Measurements from ENCODE around the gene MCRS1. TPM values are rescaled to one million over a fixed set of nuclear protein-coding genes. Genes with fewer than 3 reads are reported as not detected.
"Not testable (repeated sequence)": the region's sequence is repeated elsewhere in the genome, so short reads cannot be mapped to it uniquely, and the experiment has no call there.

MCRS1 gene, protein sequence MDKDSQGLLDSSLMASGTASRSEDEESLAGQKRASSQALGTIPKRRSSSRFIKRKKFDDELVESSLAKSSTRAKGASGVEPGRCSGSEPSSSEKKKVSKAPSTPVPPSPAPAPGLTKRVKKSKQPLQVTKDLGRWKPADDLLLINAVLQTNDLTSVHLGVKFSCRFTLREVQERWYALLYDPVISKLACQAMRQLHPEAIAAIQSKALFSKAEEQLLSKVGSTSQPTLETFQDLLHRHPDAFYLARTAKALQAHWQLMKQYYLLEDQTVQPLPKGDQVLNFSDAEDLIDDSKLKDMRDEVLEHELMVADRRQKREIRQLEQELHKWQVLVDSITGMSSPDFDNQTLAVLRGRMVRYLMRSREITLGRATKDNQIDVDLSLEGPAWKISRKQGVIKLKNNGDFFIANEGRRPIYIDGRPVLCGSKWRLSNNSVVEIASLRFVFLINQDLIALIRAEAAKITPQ
- 10 to 100 TPM; 94.4 to 99.7 TPM for total RNA-seq
- 10 to 100 TPM; 52.2 to 58.0 (median 56.0) TPM for polyA plus RNA-seq
- 52.2 to 118 (median 95.1) reads per million in 6 experiments for total RNA-seq

DNA sequence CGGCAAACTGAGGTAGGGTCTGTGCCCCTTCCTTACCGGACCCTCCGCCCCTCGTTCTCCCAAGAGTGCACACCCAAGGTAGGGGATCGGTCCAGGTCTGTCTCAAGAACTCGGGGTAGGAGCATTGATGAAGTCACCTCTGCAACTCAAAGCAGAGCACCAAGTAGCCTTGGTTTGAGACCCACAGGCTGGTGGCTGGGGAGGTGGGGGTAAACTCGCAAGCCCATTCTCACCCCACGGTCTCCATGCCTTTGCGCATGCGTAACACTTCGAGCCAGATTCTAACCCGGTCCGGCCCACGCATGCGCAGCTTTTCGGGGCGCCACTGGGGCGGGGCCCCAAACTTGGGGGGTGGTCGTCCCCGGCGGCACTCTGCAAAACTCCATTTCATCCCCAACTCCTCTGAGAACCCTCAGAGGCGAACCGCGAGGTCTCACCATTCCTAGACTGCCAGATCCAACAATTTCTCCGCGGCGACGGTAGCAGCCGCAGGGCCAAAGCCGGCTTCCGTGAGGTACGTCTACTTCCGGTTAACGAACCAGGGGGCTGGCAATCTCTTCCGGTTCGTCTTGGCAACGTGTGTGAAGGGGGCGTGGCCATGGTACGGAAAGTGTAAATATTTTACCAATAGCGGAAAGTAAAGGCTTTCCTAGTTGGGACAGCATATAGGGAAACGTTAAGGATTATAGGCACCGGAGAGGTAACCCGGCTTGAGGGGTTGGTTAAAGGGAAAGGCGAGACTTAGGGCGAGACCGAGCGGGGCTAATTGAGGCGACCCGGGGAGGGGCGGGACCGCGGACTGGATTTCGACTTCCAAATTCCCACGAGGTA, at the start of gene MCRS1:
TSS of gene MCRS1 (minus strand) at position 532 of the 831 bp plus-strand sequence. CDS start 1,411 bp downstream, outside the sequence.
- POLR2A ChIA-PET = interaction anchor here (0.5 to 2.0 kb wide), 15 partner anchors 9 to 1833 kb away, joined by 3 to 9 read pairs (median 3); partner anchors contain the start of genes DDX23, FMNL3, KCNH3 and POU6F1
- peak within 1 kb of the TSS; percentile 97 to 100 (median 100) for H3K27ac Mint-ChIP-seq
- ATAC-seq (peak; percentile 86 to 90), DNase-seq (peak; percentile 83 to 97 (median 87))
- H3K36me3 Mint-ChIP-seq = peaks cover 0 to 22% (median 5%) of the 10 kb centered on the region in 3 donors
- peak within 1 kb of the TSS; percentile 97 to 100 (median 98) for H3K4me3 Mint-ChIP-seq
- H3K9me3 Mint-ChIP-seq = no peaks in the 10 kb centered on the region
- H3K27me3 Mint-ChIP-seq = no peaks in the 10 kb centered on the region
- peaks cover 28 to 75% (median 68%) of the 10 kb centered on the region in 4 donors for H3K4me1 Mint-ChIP-seq

DNA sequence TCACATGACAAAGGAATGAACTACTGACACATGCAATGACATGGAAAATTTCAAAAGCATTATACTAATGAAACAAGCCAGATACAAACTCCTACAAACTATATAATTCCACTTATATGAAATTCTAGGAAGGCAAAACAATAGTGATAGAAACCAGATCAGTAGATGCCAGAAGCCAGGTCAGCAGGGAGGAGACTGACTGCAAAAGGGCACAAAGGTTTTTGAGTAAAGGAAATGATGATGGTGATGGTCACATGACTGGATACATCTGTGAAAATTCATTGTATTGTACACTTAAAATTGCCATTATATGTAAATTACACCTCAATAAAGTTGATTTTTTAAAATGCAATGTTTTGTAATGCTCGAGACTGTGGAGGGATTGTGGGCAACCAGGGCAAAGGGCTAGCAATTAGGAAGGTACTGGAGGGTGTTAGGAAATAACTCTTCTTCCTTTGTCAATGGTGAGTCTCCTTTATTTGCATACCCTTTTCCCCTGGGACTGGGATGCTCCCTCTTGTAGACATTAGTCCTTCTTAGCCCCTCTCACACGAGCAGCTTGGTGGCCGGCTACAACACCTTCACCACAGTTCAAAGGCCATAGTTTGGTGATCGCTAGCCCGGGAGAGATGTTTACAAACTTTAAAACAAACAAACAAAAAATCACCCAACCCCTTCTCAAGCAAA, 48.7 kb upstream of the MCRS1 start:
- DNase-seq (no peak), ATAC-seq (no peak)
- Mint-ChIP-seq H3K9me3 (peaks cover 0 to 2% (median 0%) of the 10 kb centered on the region in 9 donors), H3K4me1 (peaks cover 3 to 11% (median 9%) of the 10 kb centered on the region in 4 donors), H3K4me3 (peak overlapping the region in 1 of 10 donors; percentile 4), H3K27me3 (peaks cover 6 to 23% (median 10%) of the 10 kb centered on the region in 5 donors), H3K36me3 (no peaks in the 10 kb centered on the region), H3K27ac (no peak overlapping the region)
- POLR2A ChIA-PET = interaction anchor here (0.6 kb wide), 1 partner anchor 46 kb away, joined by 3 read pairs; no protein-coding TSS in a partner anchor

DNA sequence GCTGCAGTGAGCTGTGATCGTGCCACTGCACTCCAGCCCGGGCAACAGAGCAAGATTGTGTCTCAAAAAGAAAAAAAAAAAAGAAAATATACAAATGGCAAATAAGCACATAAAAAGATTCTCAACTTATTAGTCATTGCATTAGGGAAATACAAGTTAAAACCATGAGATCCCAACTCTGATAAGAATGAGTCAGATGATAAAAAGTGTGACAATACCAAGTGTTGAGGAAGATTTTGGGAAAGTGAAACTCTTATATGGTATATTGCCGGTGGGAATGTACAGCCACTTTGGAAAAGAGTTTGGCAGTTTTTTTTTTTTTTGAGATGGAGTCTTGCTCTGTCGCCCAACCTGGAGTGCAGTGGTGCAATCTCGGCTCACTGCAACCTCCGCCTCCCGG, 47.8 kb upstream of the MCRS1 start:
- H3K36me3 Mint-ChIP-seq = no peaks in the 10 kb centered on the region
- peaks cover 0 to 2% (median 0%) of the 10 kb centered on the region in 4 donors for H3K4me1 Mint-ChIP-seq
- no peak overlapping the region for H3K27ac Mint-ChIP-seq
- peaks cover 6 to 23% (median 10%) of the 10 kb centered on the region in 5 donors for H3K27me3 Mint-ChIP-seq
- peaks cover 0 to 2% (median 0%) of the 10 kb centered on the region in 9 donors for H3K9me3 Mint-ChIP-seq
- ATAC-seq = no peak
- no peak overlapping the region for H3K4me3 Mint-ChIP-seq
- DNase-seq = no peak
- POLR2A ChIA-PET = no interaction called here

DNA sequence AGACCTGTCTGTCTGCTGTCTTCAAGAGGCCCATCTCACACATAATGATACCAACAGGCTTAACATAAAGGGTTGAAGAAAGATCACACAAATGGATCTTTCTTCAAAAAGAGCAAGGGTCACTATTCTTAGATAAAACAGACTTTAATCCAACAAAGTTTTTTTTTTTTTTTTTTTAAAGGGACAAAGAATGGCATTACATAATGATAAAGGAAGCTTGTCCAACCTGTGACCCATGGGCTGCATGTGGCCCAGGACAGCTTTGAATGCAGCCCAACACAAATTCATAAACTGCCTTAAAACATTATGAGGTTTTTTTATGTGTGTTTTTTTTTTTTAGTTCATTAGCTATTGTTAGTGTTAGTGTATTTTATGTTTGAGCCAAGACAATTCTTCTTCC, 44.3 kb upstream of the MCRS1 start:
- Mint-ChIP-seq H3K9me3 (peaks cover 0 to 11% (median 3%) of the 10 kb centered on the region in 9 donors), H3K36me3 (peaks cover 0 to 6% (median 3%) of the 10 kb centered on the region in 3 donors), H3K27me3 (peaks cover 5 to 20% (median 9%) of the 10 kb centered on the region in 5 donors), H3K4me1 (peaks cover 0 to 2% (median 0%) of the 10 kb centered on the region in 4 donors), H3K27ac (no peak overlapping the region), H3K4me3 (no peak overlapping the region)
- ATAC-seq = no peak
- no peak for DNase-seq
- POLR2A ChIA-PET = interaction anchor here (0.7 to 1.1 kb wide), 3 partner anchors 10 to 43 kb away, joined by 3 to 5 read pairs (median 4); no protein-coding TSS in a partner anchor

DNA sequence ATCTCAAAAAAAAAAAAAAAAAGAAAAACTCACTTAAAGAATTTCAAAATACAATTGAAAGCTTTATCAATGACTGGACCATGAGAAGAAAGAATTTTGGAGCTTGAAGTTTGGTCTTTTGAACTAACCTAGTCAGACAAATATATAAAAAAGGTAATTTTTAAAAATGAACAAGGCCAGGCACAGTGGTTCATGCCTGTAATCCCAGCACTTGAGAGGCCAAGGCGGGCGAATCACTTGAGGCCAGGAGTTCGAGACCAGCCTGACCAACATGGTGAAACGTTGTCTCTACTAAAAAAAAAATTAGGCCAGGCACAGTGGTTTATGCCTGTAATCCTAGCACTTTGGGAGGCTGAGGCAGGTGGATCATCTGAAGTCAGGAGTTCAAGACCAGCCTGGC, 42.8 kb upstream of the MCRS1 start:
- not testable (repeated sequence) for H3K27ac Mint-ChIP-seq, H3K36me3 Mint-ChIP-seq, ATAC-seq, H3K4me1 Mint-ChIP-seq, H3K4me3 Mint-ChIP-seq, DNase-seq
- POLR2A ChIA-PET = interaction anchor here (1.3 kb wide), 1 partner anchor 11 kb away, joined by 3 read pairs; no protein-coding TSS in a partner anchor
- Mint-ChIP-seq H3K9me3 (peaks cover 0 to 11% (median 3%) of the 10 kb centered on the region in 9 donors), H3K27me3 (peaks cover 5 to 17% (median 9%) of the 10 kb centered on the region in 5 donors)

DNA sequence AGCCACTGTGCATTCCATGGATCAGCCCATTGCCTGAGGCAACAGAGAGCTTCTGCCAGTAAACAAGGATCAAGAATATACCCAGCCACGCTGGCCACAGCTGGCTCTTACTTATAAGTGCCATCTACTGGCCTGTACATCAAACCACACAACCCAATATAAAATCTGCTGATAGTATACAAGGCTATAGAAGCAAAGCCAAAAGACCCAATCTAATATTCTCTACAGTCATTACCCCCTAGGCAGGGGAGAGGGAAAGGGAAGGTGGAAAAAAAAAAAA, 41.9 kb upstream of the MCRS1 start:
- ATAC-seq = no peak
- Mint-ChIP-seq H3K4me1 (peaks cover 2 to 7% (median 6%) of the 10 kb centered on the region in 4 donors), H3K27ac (no peak overlapping the region), H3K9me3 (peaks cover 0 to 11% (median 3%) of the 10 kb centered on the region in 9 donors), H3K36me3 (peaks cover 0 to 6% (median 3%) of the 10 kb centered on the region in 3 donors), H3K27me3 (peaks cover 5 to 17% (median 9%) of the 10 kb centered on the region in 5 donors), H3K4me3 (no peak overlapping the region)
- POLR2A ChIA-PET = interaction anchor here (1.3 kb wide), 1 partner anchor 10 kb away, joined by 3 read pairs; no protein-coding TSS in a partner anchor
- no peak for DNase-seq

DNA sequence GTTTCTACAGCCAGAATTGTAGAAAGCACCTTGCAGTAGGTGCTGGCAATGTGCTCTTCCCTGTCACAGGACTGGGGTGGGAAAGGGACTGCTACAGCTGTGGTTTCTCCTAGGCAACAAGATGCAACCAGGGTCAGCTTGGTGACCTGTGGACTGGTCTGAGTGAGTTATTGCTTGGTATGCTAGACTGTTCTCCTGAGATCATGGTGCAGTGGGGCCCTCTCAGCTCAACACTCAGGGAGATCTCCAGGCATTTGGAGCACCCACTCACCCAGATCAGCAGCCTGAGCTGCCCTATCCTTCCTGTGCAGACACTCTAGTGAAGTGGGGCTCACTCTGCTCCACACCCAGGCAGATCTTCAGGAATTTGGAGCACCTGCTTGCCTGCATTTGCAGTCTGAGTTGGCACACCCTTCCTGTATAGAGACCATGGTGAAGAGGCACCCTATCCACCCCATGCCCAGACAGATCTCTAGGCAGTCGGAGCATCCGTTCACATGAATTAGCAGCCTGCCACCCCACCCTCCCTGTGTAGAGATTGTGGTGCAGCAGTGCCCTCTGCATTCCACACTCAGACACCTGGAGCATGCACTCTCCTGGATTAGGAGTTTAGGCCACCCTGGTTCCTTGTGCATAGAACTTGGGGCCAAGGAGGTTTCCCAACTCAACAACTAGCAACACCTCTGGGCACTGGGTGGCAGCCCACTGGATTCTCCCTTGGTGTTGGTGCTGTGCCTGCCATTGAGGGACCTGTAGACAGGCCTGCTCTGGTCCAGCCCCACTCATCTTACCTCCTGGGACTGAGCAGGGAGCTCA, 41.3 kb upstream of the MCRS1 start:
- H3K27ac Mint-ChIP-seq = peak overlapping the region in 1 of 10 donors; percentile 35

DNA sequence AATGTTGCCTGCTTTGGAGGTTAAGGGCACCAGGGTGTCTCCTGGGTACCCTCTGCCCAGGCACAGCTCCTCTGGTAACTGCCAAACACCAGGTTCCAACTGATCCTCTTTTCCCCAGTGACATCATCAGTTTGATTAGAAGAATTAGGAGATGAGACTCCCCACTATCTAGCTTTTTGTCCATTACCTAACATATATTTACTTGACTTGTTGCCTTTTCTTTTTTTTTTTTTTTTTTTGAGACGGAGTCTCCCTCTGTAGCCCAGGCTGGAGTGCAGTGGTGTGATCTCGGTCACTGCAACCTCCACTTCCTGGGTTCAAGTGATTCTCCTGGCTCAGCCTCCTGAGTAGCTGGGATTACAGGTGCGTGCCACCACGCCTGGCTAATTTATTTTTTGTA, 37.6 kb upstream of the MCRS1 start, which contains the start of gene FAM186B:
TSS of gene FAM186B (minus strand) at position 101 of the 400 bp plus-strand sequence. CDS start 162 bp downstream, outside the sequence.
- H3K4me1 Mint-ChIP-seq, H3K27me3 Mint-ChIP-seq, H3K36me3 Mint-ChIP-seq, DNase-seq, H3K9me3 Mint-ChIP-seq, POLR2A ChIA-PET, ATAC-seq: not testable (repeated sequence)
- Mint-ChIP-seq H3K4me3 (peak within 1 kb of the TSS in 1 of 10 donors; percentile 4), H3K27ac (peak within 1 kb of the TSS in 2 of 10 donors; percentile 11 to 14)

More for the DNA sequence above, 41.3 kb upstream of the MCRS1 start:
- no peak for DNase-seq
- peaks cover 1 to 14% (median 8%) of the 10 kb centered on the region in 5 donors for H3K27me3 Mint-ChIP-seq
- no peak overlapping the region for H3K4me3 Mint-ChIP-seq
- peaks cover 0 to 6% (median 3%) of the 10 kb centered on the region in 3 donors for H3K36me3 Mint-ChIP-seq
- peaks cover 0 to 11% (median 3%) of the 10 kb centered on the region in 9 donors for H3K9me3 Mint-ChIP-seq
- peaks cover 2 to 7% (median 6%) of the 10 kb centered on the region in 4 donors for H3K4me1 Mint-ChIP-seq
- no peak for ATAC-seq
- POLR2A ChIA-PET = no interaction called here

DNA sequence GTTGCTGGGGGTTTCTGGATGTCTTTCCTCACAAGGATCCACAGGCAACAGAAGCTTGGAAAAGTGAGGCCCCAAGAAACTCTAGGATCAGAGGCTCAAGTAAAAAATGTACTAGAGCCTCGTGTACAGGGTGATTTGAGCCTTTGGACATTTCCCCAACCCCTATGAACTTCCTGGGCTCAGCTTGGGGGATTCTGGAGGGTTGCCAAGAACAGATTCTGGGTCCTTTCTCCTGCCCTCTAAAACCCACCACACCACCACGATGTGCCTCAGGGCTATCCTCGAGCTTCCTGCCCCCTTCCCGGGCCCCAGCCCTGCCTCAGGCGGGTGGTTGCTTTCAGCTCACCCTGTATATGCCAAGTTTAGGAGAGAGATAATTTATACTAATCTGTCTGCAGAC, 36.9 kb upstream of the MCRS1 start:
- Mint-ChIP-seq H3K9me3 (peaks cover 0 to 3% (median 0%) of the 10 kb centered on the region in 9 donors), H3K4me1 (peaks cover 2 to 14% (median 6%) of the 10 kb centered on the region in 4 donors), H3K27me3 (peaks cover 0 to 3% (median 0%) of the 10 kb centered on the region in 5 donors), H3K27ac (peak overlapping the region in 1 of 10 donors; percentile 14), H3K36me3 (peaks cover 0 to under 1% (median 0%) of the 10 kb centered on the region in 3 donors), H3K4me3 (peak overlapping the region in 1 of 10 donors; percentile 4)
- DNase-seq (no peak), ATAC-seq (no peak)
- POLR2A ChIA-PET = no interaction called here

DNA sequence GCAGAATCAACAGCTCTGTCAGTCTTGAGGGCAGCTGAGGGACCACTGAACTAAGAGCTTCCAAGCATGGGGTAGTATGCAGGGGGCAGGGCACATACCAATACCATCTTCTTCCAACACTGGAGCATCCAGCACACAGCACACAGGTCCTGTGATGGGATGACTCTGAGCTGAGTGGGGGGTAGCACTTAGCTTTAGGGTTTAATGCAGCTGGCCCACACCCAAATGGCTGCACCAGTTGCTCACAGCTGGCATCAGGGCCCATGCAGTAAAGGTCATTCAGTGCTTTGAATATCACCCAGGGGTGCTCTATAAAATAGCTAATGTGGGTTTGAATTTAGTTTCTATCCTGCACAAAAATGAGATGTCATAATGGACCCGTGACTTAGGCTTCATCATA, 35.8 kb upstream of the MCRS1 start:
- POLR2A ChIA-PET = no interaction called here
- DNase-seq (no peak), ATAC-seq (no peak)
- Mint-ChIP-seq H3K36me3 (no peaks in the 10 kb centered on the region), H3K27ac (no peak overlapping the region), H3K27me3 (peaks cover 0 to 1% (median 0%) of the 10 kb centered on the region in 5 donors), H3K4me1 (peaks cover 2 to 15% (median 6%) of the 10 kb centered on the region in 4 donors), H3K9me3 (peaks cover 0 to 3% (median 0%) of the 10 kb centered on the region in 9 donors), H3K4me3 (no peak overlapping the region)

DNA sequence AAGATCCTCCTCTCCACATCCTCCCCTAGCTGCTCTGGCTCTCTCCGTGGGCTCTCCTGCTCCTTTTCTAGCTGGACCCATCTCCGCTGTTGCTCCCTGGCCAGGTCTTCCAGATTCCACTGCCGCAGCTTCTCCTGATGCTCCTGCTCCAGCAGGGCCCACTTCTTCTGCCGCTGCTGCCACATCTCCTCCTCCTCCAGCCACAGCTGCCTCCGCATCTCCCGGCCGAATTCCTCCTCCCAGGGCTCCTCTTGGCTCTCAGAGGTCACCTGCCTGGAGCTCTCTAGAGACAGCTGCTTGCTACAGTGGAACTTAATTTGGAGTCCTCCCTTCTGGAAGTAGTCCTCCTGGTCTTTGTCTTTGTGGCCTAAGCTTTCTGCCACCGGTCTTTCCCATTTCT, 32.0 kb upstream of the MCRS1 start:
- H3K27ac Mint-ChIP-seq = peak overlapping the region in 1 of 10 donors; percentile 41
- DNase-seq (no peak), ATAC-seq (no peak)
- no peaks in the 10 kb centered on the region for H3K27me3 Mint-ChIP-seq
- no peaks in the 10 kb centered on the region for H3K36me3 Mint-ChIP-seq
- no peak overlapping the region for H3K4me3 Mint-ChIP-seq
- POLR2A ChIA-PET = interaction anchor here (0.6 to 1.0 kb wide), 2 partner anchors 10 to 130 kb away, joined by 3 to 4 read pairs; no protein-coding TSS in a partner anchor
- H3K9me3 Mint-ChIP-seq = no peaks in the 10 kb centered on the region
- peaks cover 1 to 9% (median 2%) of the 10 kb centered on the region in 4 donors for H3K4me1 Mint-ChIP-seq
